Forelimb muscle (tissue), 1 donor: Measurements from ENCODE around the gene HOXA9. TPM values are rescaled to one million over a fixed set of nuclear protein-coding genes. Genes with fewer than 3 reads are reported as not detected.

Experiments
- DNase-seq: peaks from one replicate; pipeline ENCODE4 v3.0.0-alpha.2; 2013; ENCODE audit warnings: low read depth
- polyA plus RNA-seq: library from polyadenylated mRNA; unstranded; fragments of 120-200 nt; gene quantifications from one replicate; pipeline ENCODE4 v1.2.1, GENCODE V29; 2013; ENCODE audit not compliant: insufficient read length

The HOXA9 gene
- polyA plus RNA-seq, 1 donor: 25.7 TPM

DNA sequence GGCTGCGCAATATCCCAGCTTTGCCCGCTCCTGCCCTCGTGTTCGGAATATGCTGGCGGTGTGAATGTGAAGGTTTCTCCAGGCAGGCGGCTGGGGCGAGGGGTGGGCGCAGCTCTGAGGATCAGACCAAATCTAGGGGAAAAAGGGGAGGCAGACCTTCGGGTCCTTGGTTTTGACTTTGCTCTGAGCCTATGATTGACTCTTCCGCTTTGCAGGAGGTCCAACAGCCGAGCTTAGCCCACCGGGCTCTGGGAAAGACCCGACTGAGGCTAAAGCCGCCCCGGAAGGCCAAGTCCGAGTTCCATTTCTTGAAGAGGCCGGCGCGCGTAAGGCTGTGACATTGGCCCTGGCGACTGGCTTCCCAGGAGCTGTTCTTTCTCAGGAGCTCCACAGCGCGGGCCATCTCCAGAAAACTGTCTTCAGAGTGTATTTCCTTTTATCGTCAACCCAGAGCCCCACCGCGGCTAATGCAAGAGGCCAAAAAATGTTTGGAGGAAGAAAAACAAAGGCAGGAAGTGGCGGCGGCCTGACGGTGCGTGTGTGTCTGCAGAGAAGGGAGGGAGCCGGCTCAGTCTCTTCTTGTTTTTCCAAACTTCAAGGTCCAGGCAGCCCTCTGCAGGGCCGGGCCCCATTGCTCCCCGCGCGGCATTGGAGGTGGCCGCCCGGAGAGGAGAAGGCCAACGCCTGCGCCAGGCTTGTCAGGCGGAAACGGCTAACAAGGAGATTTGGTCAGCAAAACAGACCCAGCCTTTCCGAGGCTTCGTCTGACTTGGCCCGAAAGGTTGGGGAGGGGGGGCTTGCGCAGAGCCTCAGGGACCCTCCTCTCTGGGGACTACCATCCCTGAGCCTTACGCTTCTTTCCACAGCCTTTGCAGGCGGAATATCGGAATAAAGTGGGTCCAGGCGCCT lies 23.3 kb upstream of the HOXA9 start:
- DNase-seq: no peak

DNA sequence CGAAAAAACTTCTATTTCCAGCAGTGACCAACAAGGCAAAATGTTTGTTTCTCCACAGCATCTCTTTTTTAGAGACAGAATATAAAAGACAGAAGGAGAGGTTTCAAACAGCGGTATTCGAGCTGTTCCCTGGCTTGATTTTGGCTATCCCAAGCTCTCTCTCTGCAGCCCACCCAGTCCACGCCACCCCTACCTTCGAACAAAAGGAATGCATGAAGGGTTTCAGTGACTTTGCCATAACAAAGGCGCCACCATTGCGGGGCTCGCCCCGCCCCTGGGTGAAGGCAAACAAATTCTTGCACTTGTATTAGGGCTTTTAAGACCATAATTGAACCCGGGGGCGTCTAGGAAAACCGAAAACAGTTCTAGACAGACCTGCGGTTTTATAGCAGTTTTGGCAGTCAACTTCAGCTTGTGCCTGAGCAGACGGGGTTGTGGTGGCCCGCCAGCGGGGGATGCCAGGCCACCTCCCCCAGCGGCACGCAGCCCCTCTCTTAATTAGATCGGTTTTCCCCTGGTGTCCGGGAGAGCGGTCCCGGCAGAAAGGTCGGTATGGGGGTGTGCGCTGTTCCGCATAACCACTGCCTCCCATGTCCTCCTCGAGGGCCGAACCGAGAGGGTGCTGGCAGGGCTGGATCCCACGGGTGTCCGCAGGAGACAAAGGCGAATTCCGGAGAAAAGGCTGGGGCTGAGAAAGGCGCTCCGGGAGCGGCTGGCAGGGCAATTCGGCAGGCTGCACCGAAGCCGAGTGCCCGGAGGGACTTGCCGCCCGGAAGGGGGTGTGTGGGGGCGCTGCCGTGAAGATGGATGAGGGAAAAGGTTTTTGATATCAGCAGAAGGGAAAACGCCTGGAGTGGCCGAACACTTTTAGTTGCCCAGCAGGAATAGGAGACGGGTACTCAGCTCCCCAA lies 22.4 kb upstream of the HOXA9 start:
- DNase-seq: no peak

DNA sequence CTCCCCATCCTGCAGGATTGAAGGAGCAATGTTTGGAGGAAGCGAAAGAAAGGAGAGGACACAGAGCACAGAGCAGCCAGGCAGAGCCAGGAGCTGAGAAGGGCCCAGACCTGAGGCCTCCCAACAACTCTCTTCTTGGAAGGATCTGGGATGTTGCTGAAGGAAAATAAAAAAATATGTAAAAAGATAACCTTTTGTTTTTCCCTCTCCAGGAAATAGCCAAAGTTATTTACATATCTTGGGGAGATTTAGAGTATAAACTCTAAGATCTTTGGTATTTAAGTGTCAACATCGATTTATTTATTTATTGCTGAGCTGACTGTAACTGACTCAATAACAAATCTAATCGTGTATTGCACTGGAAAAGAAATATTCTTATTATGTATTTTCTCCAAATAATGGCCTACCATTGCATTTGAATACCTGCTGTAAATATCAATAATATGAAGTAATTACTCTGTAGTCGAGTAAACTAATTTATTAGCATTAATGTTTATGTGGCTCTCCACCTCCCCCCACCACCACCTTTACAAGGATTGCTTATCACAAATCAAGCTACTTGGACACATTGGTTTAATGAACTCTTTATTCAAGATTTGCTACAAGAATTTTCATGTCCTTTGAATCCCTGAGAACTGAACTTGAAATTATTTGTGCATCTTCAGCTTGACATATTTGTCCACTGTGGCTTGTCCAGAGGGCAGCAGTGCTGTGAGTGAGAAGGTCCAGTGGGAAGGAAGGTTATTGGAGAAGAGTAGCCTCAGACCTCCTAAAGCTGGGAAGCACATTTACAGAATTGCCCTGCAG lies 21.5 kb upstream of the HOXA9 start:
- no peak for DNase-seq

DNA sequence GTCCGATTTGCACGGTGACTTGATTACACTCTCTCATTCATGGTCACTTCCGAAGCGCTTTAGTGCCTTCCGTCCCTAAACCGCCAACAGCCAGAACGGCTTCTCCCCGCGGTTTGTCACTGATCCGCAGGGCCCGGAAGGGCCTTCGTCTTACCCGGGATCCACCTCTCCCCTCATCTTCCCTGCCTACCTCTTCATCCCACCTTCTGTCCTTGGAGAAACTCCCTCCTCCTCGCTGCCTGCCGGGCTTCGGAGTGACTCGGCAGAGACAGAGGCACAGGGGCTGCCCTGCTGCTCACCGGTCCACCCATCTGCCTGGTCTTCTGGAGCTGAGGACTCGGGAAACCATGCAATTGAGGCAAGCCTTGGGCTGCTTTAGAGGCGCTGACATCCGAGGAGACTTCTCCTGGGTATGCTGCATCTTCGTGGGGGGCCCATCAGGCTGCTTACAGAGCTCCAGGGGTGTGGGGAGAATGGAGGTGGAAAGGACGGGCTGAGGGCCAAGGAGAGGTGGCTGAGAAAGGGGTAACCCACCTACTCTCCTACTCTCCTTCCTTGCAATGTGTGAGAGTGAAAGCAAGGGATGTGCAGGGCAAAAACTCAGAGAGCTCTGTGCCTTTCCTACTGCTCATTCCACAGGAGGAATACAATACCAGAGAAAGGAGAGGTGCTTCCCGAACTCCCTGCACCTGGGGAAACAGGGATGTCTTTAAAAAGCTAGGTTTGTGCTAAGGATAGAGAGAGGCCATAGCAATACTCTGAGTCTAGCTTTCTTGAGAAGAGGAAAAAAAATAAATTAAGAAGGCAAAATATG lies 20.7 kb upstream of the HOXA9 start:
- no peak for DNase-seq

DNA sequence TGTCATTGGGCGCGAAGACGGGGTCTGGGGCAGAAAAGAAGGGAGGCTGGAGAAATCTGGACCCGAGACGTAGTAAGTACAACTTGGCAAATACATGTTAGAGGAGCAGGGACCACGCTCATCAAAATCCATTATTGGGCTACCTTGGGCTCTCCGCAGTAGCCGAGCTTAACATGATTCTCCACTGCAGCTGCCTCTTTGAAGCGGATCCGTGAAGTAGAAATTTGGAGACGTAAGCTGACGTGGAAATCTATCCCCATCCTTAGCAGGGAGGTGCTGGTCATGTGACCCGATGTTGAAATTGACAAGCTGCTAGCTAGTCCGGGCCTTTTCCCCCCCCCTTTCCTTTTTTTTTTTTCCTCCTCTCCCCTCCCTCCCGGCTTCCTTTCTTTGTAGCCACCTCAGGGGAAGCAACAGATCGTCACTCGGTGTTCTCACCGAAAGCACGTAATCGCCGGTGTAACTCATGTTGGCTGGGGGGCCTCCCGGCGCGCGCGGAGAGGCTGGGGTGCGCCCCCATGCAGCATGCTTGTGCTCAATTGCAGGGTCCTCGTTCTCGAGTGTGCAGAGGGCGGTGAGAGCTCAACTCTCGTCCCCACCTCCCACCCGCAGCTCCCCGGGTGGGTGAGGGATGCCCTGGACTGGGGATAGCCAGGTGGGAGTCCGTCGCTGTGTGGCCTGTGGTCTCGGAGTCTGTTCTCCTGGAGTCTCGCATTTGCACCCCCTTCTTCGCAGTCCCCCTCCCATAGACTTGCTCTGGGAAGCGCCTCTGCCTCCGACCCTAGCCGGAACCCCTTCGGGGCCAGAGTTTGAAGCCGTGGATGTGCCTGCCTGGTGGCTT lies 19.9 kb upstream of the HOXA9 start, which contains the start of gene HOXA11:
Gene HOXA11, minus strand, starts transcription at position 220 of the 841 bp plus-strand sequence. Its CDS starts 88 bp downstream, at position 132.
- DNase-seq: no peak

DNA sequence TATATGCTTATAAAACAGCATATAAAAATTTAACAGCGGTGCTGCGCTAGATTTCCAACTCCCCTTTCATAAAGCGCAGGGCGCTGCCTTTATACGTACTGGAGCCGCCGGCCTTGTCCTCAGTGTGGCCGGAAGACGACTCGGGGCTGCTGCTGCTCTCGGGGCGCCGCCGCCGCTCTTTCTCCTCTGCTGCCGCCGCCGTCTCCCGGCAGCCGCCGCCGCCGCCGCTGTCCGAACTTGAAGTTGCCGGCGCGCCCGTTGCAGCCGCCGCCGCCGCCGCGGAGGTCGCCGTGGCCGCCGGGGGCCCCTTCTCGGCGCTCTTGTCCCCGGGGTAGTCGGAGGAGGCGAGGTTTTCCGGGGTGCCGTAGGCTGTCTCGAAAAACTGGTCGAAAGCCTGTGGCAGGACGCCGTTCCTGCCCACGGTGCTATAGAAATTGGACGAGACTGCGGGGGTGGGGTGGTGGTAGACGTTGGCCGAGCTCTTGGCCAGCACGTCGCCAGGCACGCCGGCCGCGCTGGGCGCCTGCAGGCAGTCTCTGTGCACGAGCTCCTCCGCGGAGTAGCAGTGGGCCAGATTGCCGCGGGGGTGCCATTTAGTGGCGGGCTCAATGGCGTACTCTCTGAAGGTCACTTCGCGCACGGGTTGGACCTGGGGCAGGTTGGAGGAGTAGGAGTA lies 19.1 kb upstream of the HOXA9 start:
- no peak for DNase-seq

DNA sequence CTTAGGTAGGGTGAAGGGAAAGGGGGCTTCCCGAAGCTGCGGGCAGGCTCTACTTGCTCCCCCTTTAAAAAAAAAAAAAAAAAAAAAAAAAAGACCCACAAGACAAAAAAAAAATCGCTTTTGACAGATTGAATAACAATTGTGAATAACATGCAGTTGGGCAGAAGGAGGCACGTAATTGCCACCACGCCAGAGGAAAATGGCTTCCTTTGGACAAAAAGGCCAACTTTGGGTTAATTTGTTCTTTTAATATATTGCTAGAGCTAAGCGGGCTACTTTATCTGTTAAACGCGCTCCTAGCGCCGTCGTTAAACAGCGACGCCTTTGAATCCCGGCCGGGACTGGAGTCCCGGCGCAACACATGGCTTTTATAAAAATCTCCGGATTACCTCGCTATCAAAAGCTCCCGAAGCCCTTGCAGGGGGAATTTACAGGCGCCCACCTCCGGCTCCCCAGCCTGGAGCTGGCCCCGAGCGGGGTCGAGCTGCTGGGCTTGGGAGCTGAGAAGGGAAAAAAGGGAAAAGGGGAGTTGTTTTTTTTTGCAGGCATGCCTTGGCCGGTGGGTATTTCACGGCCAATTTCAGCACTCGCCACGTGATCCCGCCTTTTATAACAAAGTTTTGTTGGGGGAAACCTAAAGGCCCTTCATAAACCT lies 18.5 kb upstream of the HOXA9 start:
- DNase-seq: no peak

DNA sequence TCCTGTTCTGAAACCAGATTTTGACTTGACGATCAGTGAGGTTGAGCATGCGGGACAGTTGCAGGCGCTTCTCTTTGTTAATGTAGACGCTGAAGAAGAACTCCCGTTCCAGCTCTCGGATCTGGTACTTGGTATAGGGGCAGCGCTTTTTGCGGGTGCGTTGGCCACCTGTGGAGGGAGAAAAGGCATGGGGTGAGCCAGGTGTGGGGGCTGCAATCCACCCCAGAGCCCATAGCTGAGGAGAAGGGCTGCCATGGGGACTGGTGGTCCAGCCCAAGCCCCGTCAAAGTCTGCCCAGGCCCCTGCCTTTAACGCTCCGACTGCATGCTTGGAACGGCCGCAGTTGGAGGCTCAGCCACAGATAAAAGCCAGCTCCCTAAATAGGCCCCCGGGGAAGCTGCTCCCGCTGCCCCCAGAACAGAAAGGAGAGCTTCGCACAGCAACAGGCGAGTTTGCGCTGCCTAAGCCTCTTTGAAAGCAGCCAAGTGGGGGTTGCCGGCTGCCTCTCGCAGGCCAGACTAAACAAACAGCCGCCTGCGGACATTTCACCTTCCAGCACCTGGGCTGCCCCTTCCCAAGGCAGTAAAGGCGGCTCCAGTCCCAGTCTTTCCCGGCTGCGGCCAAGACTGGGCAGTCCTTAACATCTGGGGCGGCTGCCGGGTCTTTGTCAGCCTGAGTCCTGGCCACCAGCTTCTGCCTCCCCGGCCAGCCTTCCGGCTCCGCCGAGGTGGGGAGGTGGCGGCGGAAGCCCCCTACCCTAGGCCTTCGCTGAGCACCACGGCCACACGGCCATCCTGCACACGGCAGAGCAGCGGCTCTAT lies 17.7 kb upstream of the HOXA9 start:
- DNase-seq: no peak

DNA sequence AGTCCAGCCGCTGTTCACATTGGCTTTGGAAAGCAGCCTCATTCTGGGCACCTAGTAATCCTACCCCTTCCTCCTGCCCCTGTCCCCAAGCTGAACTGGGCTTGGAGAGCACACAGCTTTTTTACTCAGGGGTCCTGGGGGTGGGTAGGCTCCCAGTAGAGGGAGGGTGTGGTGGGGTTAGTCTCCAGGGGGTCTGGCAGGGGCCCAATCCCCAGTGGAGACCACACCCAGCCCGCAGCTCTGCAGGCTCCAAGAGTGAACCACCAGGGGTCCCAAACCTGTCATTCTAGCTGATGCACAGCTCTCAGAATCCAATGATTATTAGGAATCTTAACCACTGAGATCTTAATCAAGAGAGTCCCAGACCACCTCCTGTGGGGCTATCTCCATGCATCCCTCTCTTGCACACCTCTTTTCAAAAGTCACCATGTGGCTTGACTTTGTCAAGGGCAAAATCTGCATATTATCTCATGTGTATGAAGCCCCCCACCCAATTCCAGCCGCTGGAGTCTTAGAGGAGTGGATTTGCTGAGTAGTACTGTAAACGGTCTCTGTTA lies 17.0 kb upstream of the HOXA9 start:
- no peak for DNase-seq

DNA sequence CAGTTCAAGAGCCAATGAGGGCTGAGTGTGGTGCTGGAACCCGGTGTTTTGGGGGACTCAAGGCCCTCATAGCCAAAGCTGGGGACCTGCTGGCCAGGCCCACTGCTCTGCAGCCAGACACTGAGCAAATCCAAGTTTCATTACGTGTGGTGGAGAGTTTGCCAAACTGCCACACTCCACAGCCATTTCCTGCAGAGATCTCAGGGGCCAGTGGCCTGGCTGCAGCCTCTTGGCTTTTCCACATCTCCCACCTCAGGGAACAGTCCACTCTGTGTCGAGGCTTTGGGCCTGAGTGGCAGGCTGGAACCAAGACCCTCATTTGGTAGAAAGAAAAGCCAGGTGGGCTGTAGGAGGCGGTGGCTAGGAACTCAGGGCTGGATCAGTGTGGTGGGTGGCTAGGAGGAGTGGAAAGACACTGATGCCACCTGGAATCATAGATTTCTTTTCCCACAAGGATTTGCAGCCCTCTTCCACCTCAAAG lies 16.5 kb upstream of the HOXA9 start:
- no peak for DNase-seq

DNA sequence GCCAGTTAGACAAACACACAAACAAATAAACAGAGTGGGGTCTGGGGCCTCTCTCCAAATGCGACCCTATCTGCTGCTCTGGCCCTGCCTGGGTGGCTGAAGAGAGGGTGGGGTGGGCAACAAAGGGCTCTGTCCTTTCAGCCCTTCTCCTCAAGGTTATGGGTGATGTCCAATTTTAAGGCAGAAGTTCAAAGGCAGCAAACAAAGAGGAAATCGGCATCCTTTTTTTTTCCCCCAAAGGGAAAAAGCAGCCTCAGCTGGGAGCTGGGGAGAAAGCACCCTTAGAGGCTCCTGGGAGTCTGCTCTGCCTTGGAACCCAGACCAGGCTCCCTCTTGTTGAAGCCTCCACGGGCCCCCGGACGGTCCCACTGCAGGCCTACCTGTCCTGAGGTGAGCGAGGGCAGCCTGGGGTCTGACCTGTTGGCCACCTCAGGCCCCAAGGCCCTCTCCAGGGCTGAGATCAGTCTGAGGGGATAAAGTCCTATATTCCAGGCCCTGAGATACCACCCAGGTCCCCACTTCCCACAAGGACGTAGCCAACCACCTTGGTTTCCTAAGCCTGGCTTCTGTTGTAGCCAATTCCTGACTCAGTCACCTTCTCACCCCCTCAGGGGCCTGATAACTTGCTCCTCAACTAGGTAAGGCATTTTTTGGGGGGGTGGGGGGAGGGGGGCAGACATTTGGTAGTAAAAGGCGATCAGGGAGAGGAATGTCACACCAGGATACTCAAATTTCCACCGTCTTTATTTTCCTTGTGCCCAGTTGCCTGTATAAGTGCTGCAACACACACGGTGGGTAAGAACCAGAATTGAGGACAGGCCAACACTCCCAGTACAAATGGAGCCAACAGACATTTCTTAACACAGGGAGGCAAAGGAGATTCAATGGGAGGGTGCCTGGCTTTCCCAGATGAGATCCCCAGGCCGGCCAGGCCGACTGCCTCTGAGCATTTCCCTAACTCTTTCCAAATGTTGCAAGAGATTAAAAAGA lies 15.4 kb upstream of the HOXA9 start:
- no peak for DNase-seq

DNA sequence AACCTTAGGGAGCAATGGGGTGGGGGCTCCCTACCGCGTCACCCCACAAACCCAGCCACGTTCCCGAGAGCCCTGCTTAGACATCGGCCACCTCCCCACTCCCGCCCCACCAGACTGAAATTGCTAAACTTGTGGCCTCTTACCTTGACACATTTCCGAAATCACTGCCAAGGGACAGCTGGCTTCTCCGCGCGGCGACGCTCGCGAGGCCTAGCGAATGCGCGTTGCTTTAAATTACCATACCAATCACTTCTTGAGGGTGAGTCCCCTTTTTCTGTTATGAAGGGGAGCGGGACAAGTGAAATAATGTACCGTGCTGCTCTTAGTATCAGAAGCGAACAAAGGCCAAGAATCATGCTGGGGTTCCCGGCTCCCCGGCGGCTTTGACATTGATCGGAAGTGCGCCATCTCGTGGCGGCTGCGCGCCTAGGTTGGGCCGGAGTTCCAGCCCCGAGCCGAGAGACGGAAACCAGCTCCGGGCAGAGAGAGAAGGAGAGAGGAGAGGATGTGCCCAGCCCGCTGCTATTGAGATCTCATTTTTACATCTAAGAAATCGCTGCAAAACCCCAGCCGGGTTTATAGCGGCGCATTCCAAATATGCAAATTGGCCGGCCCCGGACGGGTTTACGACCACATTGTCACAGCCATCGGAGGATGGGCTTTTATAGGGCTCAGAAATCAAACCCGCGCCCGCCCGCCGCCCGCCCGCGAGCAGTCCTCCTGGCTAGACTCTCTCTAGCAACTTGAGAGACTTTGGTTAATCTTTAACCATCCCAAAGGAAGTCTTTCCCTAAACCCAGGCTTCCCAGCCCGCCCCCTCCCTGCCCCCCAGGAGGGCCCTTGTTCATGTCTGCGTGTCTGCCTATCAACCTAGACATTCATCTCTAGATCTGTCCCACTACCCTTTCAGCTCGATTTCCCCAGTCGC lies 14.4 kb upstream of the HOXA9 start:
- DNase-seq: no peak

DNA sequence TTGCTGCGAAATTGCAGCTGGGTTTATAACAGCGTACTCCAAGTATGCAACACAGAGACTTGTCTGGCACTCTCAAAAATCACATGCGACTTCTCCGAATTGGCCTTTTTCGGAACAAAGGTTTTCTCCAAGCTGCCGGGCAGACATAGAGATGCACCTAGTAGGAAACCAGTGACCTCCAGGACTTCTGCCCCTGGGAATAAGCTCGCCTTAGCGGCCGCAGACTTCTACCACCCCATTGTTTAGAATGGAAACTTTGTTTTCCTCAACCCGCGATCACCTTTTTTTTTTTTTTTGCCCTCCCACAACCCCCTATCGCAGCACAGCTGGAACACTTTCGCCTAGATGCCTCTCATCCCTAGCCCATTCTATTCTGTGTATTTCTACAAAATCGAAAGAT lies 13.7 kb upstream of the HOXA9 start:
- no peak for DNase-seq

DNA sequence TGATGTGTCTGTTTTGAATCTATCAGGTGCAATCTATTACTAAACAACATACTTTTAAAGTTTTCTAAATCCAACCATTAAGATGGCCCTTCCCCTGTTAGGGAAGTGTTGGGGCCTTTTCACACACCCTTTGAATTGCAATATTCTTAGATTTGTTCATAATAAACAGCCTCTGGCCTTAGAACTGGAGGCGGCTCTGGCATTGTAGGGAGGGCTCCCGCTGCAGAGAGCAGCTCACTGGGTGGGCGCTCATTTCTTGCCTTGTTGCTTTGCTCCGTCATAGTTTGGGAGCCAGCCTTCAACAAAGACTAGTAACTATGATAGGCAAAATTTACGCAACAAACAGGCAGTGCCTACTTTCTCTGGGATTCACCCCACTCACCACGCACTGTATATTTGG lies 13.0 kb upstream of the HOXA9 start:
- DNase-seq: no peak

DNA sequence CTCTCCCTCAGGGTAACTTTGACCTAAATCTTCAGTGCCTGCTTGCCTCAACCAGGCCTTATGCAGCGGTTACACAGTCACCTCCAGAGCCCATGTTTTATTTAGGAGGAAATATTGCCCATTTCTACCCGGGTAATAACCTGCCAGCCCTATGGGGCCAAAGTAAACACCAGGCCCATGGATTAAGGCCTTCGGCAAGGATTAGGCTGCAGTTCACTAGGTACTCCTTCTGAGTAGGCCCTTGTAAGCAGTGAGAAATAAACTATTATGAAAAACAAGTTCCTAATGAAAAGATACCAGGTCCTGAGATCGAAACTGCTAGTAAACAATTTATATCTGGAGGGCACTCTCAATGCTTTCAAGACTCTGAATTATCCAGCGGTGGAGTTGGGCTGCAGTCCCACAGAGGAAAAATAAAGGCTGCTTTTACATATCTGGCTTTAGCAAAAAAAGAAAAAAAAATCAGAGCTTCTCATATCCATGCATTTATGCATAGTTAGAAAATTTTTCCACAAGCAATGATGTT lies 12.5 kb upstream of the HOXA9 start:
- no peak for DNase-seq
